Right atrium auricular region (tissue), 2 donors: ENCODE data around the gene VMAC. TPM values are rescaled to one million over a fixed set of nuclear protein-coding genes. Genes with fewer than 3 reads are reported as not detected.

ENCODE experiments used
- DNase-seq: peaks from one replicate; pipeline ENCODE4 v3.0.0-alpha.2; 2019; ENCODE audit warnings: low spot score
- H3K27ac ChIP-seq, 2 donors: fragments of 200-600 bp; sonication (generic); 1 replicate in 1 of 2; 2 replicates in 1 of 2; pipeline ENCODE4 v1.5.1; 2016 to 2019
- H3K27me3 ChIP-seq, 2 donors: fragments of 200-600 bp; sonication (generic); one replicate each; pipeline versions ENCODE4 v1.5.1 to v1.6.0; 2017 to 2019
- H3K36me3 ChIP-seq: fragments of 200-600 bp; sonication (generic); one replicate; pipeline ENCODE4 v1.5.1; 2016
- H3K4me1 ChIP-seq, 2 donors: fragments of 200-600 bp; sonication (generic); one replicate each; pipeline versions ENCODE4 v1.5.1 to v1.6.0; 2017 to 2019
- H3K4me3 ChIP-seq, 2 donors: fragments of 200-600 bp; sonication (generic); 1 replicate in 1 of 2; 2 replicates in 1 of 2; pipeline ENCODE4 v1.5.1; 2017 to 2019; ENCODE audit warnings: mild to moderate bottlenecking in 1 of 2, moderate library complexity in 1 of 2
- H3K9me3 ChIP-seq, 2 donors: fragments of 200-600 bp; sonication (generic); one replicate each; pipeline ENCODE4 v1.5.1; 2019
- CTCF ChIP-seq, 2 donors: fragments of 200-600 bp; sonication (generic); IDR thresholded peaks; one replicate each; pipeline ENCODE4 v1.5.1; 2019; ENCODE audit warnings: antibody characterized with exemption in 2 of 2
- total RNA-seq, 2 donors: library from RNA; depleted of rRNA; stranded (reverse); fragments of >200 nt; gene quantifications; one replicate each; pipeline ENCODE4 v1.1.0, GENCODE V29; 2016

VMAC gene
- total RNA-seq, 2 donors from 2014 or later: 2.6 to 4.1 TPM

- no peaks in the 10 kb centered on the region for H3K9me3 ChIP-seq
Measured at GRCh38 chr19:5947435-5947834, 42.8 kb downstream of the VMAC start.

GRCh38 chr19:5948752-5949564, 44.3 kb downstream of the VMAC start:
- peak overlapping the region; percentile 5 to 86 for H3K27ac ChIP-seq

More at GRCh38 chr19:5947435-5947834, 42.8 kb downstream of the VMAC start:
- DNase-seq: peak; percentile 82
- Histone ChIP-seq H3K4me1 (peaks cover 0 to 84% of the 10 kb centered on the region in 2 donors), H3K4me3 (peak overlapping the region in 1 of 2 donors; percentile 7), H3K27ac (peak overlapping the region; percentile 61 to 86), H3K27me3 (no peaks in the 10 kb centered on the region), H3K36me3 (no peaks in the 10 kb centered on the region)
- TF ChIP-seq CTCF (IDR thresholded peaks at IDR 0.05): no peak

GRCh38 chr19:5949792-5950305, 45.2 kb downstream of the VMAC start:
- Histone ChIP-seq H3K4me1 (peaks cover 0 to 87% of the 10 kb centered on the region in 2 donors), H3K9me3 (no peaks in the 10 kb centered on the region), H3K36me3 (no peaks in the 10 kb centered on the region), H3K27me3 (no peaks in the 10 kb centered on the region), H3K27ac (peak overlapping the region; percentile 85 to 86), H3K4me3 (no peak overlapping the region)
- no peak for TF ChIP-seq CTCF (IDR thresholded peaks at IDR 0.05)
- no peak for DNase-seq

More at GRCh38 chr19:5948752-5949564, 44.3 kb downstream of the VMAC start:
- H3K36me3 ChIP-seq: no peaks in the 10 kb centered on the region
- H3K27me3 ChIP-seq: no peaks in the 10 kb centered on the region
- peaks cover 0 to 86% of the 10 kb centered on the region in 2 donors for H3K4me1 ChIP-seq
- no peak overlapping the region for H3K4me3 ChIP-seq
- TF ChIP-seq CTCF (IDR thresholded peaks at IDR 0.05): no peak
- DNase-seq: no peak
- no peaks in the 10 kb centered on the region for H3K9me3 ChIP-seq

GRCh38 chr19:5950741-5951140, 46.1 kb downstream of the VMAC start:
- Histone ChIP-seq H3K27ac (peak overlapping the region; percentile 85 to 86), H3K9me3 (no peaks in the 10 kb centered on the region), H3K4me1 (peaks cover 0 to 96% of the 10 kb centered on the region in 2 donors), H3K4me3 (no peak overlapping the region), H3K36me3 (no peaks in the 10 kb centered on the region), H3K27me3 (no peaks in the 10 kb centered on the region)
- no peak for DNase-seq
- no peak for TF ChIP-seq CTCF (IDR thresholded peaks at IDR 0.05)

GRCh38 chr19:5951338-5951861, 46.7 kb downstream of the VMAC start:
- H3K9me3 ChIP-seq: no peaks in the 10 kb centered on the region
- no peak for DNase-seq
- H3K4me3 ChIP-seq: no peak overlapping the region
- peak overlapping the region; percentile 85 to 86 for H3K27ac ChIP-seq
- no peaks in the 10 kb centered on the region for H3K36me3 ChIP-seq
- H3K27me3 ChIP-seq: no peaks in the 10 kb centered on the region
- TF ChIP-seq CTCF (IDR thresholded peaks at IDR 0.05): no peak
- peaks cover 0 to 100% of the 10 kb centered on the region in 2 donors for H3K4me1 ChIP-seq
